SK-N-MC (cell line): ENCODE data around the gene MACROD2.

ENCODE experiments used
- DNase-seq: peaks from one replicate; pipeline ENCODE4 v3.0.0-alpha.2; 2011; ENCODE audit warnings: low read depth, low spot score
- H3K27ac ChIP-seq: fragments of 200-600 bp; sonication (generic); 2 replicates; pipeline ENCODE4 v1.5.1; 2016; ENCODE audit warnings: mixed run types
- H3K36me3 ChIP-seq: fragments of 200-600 bp; sonication (generic); 2 replicates; pipeline ENCODE4 v1.6.1; 2017; ENCODE audit warnings: antibody characterized with exemption, low read length, mixed read lengths; ENCODE audit not compliant: insufficient read depth
- H3K4me3 ChIP-seq: fragments of 200-600 bp; sonication (generic); 2 replicates; pipeline ENCODE4 v1.5.1; 2016
- H3K9ac ChIP-seq: fragments of 200-600 bp; sonication (generic); 2 replicates; pipeline ENCODE4 v1.8.0; 2017; ENCODE audit warnings: mixed run types, mixed read lengths; ENCODE audit not compliant: insufficient read length
- H3K9me3 ChIP-seq: fragments of 200-600 bp; sonication (generic); 2 replicates; pipeline ENCODE4 v1.6.1; 2017; ENCODE audit warnings: low read depth, mild to moderate bottlenecking, antibody characterized with exemption, low read length, moderate library complexity, mixed read lengths
- EZH2 ChIP-seq: fragments of 200-600 bp; sonication (generic); IDR thresholded peaks from one replicate; pipeline ENCODE4 v1.6.1; 2017; ENCODE audit warnings: antibody characterized with exemption
- FOXP2 ChIP-seq: optimal IDR thresholded peaks from 2 replicates; pipeline ENCODE3; 2011; ENCODE audit warnings: mild to moderate bottlenecking, moderate library complexity; ENCODE audit not compliant: insufficient read depth; ENCODE audit errors: extremely low read length, control extremely low read depth
- POLR2AphosphoS5 ChIP-seq: IDR thresholded peaks from 2 replicates; pipeline ENCODE4 v1.6.1; 2012; ENCODE audit warnings: mild to moderate bottlenecking, low read depth, low read length, borderline replicate concordance

The MACROD2 gene

GRCh38 chr20:15031546-15032351 is 1036.4 kb downstream of the MACROD2 start:
- TF ChIP-seq POLR2AphosphoS5 (no peak), EZH2 (no peak), FOXP2 (no peak)
- Histone ChIP-seq H3K36me3 (no peaks in the 10 kb centered on the region), H3K9ac (no peak overlapping the region), H3K4me3 (no peak overlapping the region), H3K9me3 (no peaks in the 10 kb centered on the region), H3K27ac (no peak overlapping the region)
- DNase-seq: no peak

- no peak overlapping the region for H3K9ac ChIP-seq
- H3K27ac ChIP-seq: no peak overlapping the region
- H3K36me3 ChIP-seq: no peaks in the 10 kb centered on the region
- H3K9me3 ChIP-seq: no peaks in the 10 kb centered on the region
- no peak for TF ChIP-seq POLR2AphosphoS5
- no peak for TF ChIP-seq FOXP2
- no peak for TF ChIP-seq EZH2
- DNase-seq: no peak
- H3K4me3 ChIP-seq: no peak overlapping the region
These were observed 1037.0 kb downstream of the MACROD2 start for GRCh38 chr20:15032352-15032622.

GRCh38 chr20:15033269-15033668 is 1038.0 kb downstream of the MACROD2 start:
- Histone ChIP-seq H3K27ac (no peak overlapping the region), H3K36me3 (no peaks in the 10 kb centered on the region), H3K9me3 (no peaks in the 10 kb centered on the region), H3K4me3 (no peak overlapping the region), H3K9ac (no peak overlapping the region)
- DNase-seq: no peak
- TF ChIP-seq FOXP2 (no peak), EZH2 (no peak), POLR2AphosphoS5 (no peak)

- no peak for DNase-seq
- Histone ChIP-seq H3K9me3 (no peaks in the 10 kb centered on the region), H3K27ac (no peak overlapping the region), H3K4me3 (no peak overlapping the region), H3K36me3 (no peaks in the 10 kb centered on the region), H3K9ac (no peak overlapping the region)
- TF ChIP-seq FOXP2 (no peak), POLR2AphosphoS5 (no peak), EZH2 (no peak)
These were observed 1038.6 kb downstream of the MACROD2 start for GRCh38 chr20:15033891-15034290.

GRCh38 chr20:15036948-15037347 is 1041.6 kb downstream of the MACROD2 start:
- no peak for DNase-seq
- TF ChIP-seq EZH2 (no peak), POLR2AphosphoS5 (no peak), FOXP2 (no peak)
- no peak overlapping the region for H3K27ac ChIP-seq
- no peak overlapping the region for H3K9ac ChIP-seq
- H3K9me3 ChIP-seq: no peaks in the 10 kb centered on the region
- H3K36me3 ChIP-seq: no peaks in the 10 kb centered on the region
- no peak overlapping the region for H3K4me3 ChIP-seq

GRCh38 chr20:15039088-15039752 is 1043.9 kb downstream of the MACROD2 start:
- Histone ChIP-seq H3K36me3 (no peaks in the 10 kb centered on the region), H3K4me3 (no peak overlapping the region), H3K9me3 (no peaks in the 10 kb centered on the region), H3K9ac (no peak overlapping the region), H3K27ac (no peak overlapping the region)
- DNase-seq: no peak
- no peak for TF ChIP-seq POLR2AphosphoS5
- TF ChIP-seq FOXP2: no peak
- no peak for TF ChIP-seq EZH2

GRCh38 chr20:15042723-15043122 is 1047.4 kb downstream of the MACROD2 start:
- DNase-seq: no peak

GRCh38 chr20:15045246-15045645 is 1049.9 kb downstream of the MACROD2 start:
- Histone ChIP-seq H3K27ac (no peak overlapping the region), H3K36me3 (no peaks in the 10 kb centered on the region), H3K9me3 (no peaks in the 10 kb centered on the region), H3K9ac (no peak overlapping the region), H3K4me3 (no peak overlapping the region)
- no peak for DNase-seq
- TF ChIP-seq POLR2AphosphoS5 (no peak), EZH2 (no peak), FOXP2 (no peak)

More at GRCh38 chr20:15042723-15043122, 1047.4 kb downstream of the MACROD2 start:
- Histone ChIP-seq H3K9ac (no peak overlapping the region), H3K4me3 (no peak overlapping the region), H3K9me3 (no peaks in the 10 kb centered on the region), H3K36me3 (no peaks in the 10 kb centered on the region), H3K27ac (no peak overlapping the region)
- no peak for TF ChIP-seq EZH2
- TF ChIP-seq POLR2AphosphoS5: no peak
- TF ChIP-seq FOXP2: no peak
